NCI-H1930 (cell line): ENCODE data around the gene TXNRD2.
"Not testable (repeated sequence)": the region's sequence is repeated elsewhere in the genome, so short reads cannot be mapped to it uniquely, and the experiment has no call there.

Source experiments
- DNase-seq, 2 experiments: peaks; one replicate each; lab custom pipeline; 2025; lab: John Stamatoyannopoulos, UW

The TXNRD2 gene

DNA sequence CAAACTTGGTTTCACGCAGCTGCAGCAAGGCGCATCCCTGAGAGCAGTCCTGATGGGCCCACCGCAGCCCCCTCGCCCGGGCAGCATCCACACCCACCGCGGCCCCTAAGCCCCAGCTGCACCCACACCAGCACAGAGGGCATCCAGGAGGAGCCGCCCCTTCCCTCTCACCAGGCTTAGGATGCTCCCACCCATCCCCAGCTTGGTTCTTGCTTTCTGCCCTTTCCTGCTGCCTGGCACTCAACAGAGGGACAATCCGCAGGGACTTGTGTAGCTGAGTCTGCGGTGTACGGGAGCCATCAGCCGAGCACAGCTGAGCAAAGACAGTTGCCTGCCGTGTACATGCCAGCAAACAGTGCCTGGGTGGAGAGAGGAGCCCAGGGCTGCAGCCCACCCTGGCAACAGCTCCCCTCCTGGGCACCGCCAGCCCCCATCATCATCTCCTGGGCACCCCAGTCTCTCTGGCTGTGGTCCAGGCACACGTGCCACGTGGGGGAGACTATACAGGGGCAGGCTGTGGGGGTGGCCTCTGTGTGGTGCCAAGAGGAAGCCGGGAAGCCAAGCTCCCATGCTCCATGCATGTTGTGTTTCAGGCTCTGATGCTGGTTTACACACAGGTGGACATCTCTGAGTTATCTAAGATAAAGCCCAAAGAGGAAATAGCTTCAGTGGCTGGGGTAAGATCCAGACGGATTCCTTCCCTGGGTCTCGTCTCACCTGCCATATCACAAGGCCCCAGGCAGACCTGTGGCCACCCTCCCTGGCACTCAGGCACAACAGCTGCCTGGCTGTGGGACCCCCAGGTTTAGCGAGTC lies 50.9 kb downstream of the TXNRD2 start:
- no peak for DNase-seq

DNA sequence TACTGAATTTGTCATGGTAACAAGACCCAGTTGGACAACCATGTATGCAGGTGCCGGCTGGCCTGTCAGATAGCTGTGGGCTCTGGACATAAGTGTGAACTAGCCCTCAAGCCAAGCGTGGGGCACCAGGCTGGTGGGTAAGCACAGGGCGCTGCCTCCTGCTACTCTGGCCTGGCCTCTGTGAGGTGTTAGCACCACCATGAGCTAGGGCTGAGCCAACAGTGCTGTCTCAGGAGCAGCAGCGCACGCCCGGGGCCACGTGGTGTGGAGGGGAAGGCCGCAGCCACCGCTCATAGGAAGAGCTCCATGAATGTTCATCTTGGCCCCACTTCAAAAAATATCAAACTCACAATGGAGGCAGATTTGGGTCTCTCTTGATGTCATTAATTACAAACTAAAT lies 51.7 kb downstream of the TXNRD2 start:
- no peak for DNase-seq

DNA sequence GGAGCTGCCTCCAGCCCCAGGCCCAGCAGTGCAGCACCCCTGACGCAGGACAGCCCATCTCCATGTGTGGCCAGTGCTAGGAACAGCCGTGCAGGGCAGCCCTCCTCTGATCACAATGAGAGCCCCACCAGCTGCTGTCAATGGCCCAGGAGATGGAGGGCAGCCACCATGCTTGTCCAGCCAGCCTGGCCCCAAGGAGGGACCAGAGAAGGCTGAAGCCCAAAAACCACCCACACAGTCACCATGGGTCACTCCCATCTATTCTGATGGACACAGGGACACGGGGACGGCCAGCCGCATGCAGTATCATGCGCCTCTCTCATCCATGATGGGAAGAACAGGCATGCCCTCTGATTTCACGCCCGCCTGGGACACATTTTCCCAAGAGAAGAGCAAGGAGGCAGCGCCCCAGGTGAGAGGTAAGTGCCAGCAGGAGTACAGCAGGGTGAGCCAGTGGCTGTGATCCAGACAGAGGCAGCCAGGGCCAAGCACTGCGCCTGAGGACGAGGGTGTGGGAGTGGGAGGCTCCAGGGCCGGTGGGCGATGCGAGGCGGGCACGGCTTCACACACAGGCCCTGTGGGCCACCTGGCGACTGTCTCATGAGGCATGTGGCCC lies 53.4 kb downstream of the TXNRD2 start:
- no peak for DNase-seq

DNA sequence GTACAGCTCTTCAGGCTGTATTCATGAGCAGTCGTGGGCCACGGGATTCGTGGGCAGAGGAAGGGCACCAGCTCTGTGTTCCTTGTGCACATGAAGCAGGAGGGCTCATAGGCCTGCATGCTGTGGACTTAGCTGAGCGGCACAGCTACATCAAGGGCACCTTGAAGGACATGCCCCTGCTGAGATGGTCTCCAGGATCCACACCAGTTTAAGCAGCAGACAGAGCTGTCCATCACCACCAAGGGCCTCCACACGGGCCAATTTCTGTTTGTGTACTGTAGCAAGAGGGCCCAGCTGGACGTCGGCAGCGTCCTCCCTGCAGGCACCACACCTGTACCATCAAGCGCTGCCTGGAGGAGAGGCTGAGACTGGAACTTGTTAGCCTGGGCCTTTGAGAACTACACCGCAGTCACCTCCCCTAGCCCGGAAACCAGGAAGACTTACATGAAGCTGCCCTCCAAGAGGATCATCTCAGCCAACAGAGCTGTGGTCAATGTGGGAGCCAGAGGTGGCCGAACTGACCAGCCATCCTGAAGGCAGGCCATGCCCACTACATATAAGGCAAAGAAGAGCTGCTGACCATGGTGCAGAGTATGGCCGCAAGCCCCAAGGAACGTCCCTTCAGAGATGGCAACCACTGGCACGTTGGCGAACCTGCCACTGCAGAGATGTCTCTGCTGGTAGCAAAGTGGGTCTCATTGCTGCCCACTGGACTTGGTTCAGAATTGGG lies 54.2 kb downstream of the TXNRD2 start:
- DNase-seq, result no peak

DNA sequence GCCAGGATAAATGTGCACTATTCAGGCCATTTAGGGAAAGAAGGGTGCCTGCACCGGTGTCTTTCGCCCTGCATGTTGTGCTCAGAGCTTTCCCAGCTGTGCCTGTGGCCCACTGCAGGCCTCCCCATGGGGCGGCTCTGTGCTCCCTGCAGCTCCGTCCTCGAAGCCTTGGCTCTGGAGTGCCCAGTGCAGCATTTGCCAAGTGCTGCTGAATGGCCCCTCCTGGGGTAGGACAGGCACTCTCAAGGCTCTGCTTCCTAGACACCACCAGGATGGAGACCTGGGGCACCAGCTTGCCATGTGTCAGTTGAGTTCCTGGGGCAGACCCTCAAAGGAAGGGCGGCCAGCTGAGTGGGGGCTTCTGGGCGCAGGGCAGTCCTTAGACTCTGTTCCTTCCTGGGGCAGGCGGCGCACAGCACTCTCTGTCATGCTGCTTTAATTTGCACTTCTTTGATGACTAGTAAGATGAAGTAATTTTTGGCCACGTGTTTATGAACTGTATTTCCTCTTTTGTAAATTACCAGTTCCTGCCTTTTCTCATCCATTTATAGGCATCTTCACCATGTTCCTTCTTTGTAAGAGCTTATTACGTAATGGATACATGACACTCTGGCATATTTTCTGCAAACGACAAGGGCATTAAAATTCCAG lies 54.9 kb downstream of the TXNRD2 start:
- DNase-seq, result no peak

DNA sequence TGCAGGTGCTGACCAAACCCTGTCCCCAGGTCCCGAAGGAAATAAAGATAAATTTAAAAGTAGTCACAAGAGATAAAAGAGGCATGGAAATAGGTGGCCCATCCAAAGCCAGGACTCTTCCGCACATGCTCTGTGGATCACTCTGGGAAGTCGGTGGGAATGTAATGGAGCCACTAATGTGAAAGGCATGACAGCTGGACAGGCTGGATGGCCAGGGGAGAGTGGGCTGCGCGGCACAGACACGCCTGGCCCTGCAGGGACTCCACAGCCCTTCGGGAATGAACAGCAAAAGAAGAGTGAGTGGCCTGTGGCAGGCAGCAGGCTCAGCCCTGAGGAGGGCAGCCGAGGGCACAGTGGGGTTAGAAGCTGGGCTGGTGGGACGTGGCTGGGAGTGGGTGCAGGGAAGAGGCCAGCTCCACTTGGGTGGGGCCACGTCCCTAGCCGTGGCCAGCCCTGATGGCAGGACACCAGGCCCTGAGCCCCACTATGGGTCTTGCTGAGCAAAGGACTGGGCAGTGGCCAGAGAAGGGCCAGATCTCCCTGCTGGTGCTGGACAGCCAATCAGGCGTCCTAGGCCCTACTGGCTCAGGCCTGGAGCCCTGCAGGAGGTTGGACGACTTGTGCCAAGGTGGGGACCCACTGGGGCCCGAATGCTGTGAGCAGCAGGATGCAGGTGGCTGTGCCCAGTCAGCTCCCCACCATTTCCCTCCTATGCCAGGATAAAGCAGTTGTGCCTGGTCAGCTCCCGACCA lies 55.6 kb downstream of the TXNRD2 start:
- DNase-seq, result no peak

DNA sequence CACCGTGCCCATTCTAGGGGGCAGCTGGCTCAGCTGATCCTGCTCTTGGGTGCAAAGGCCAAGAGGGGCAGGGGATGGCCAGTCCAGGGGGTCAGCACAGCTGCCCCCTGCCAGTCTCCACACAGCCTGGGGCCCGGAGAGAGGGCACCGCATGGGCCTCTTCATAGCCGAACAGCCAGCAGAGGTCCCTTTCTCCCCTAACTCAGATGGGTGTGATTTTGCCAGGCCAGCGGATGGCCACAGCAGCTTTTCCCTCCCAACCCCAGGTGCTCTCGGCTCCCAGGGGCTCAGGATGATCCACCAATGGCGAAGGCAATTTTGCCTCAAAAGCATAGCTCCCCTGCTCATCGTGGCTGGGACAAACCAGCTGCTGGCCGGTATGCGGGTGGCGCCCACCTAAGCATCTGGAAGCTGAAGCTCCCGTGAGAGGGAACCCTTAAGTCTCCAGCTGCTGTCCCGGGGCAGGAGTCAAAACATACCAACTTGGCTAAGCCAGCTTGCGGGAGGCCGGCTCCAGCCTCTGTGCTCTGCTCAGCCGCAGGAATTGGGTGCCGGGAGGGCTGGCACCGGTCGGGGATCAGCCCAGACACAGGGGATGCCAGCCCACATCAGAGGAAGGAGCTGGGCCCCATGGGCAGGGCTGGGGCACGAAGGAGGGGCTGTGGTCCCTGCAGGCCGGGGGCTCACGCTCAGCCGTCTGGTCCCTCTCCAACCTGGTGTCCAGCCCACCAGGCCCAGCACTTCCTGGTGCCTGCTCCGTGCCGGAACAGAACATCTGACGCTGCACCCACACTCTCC lies 56.5 kb downstream of the TXNRD2 start:
- DNase-seq, result no peak

DNA sequence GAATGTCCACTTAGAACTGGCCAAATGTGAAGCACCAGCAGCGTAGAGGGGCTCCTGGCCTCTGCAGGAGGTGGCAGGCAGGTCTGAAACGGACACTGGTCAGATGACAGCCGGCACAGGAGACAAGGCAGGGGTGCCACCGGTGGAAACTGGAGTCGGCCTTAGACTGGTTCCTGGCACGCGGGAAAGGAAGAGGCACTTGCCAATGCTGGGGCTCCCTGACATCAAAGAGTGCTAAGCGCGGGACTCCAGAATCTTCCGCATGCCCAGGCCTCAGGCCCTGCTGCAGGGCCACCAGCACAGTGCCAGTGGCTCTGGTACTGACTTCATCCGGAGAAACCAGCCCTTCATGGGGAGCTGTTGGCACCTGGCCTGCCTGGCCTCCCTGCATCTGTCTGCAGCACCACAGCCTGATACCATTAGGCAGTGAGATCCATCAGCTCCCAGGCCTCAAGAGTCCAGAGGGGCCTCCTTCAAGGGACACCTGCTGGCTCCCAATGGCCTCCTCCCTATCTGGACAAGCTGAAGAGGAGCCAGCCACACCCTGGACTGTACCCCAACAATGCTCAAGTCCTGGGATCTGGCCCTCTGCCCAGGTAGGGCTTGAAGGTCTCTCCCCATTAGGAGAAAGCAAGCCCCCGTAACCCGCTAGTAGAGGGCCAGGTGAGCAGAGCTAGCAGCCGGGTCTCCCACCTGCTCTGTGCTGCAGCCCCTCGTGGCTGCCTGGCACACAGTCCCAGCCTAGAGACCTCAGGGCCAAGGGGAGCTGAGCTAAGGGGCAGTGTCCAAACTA lies 57.3 kb downstream of the TXNRD2 start:
- DNase-seq, result no peak

DNA sequence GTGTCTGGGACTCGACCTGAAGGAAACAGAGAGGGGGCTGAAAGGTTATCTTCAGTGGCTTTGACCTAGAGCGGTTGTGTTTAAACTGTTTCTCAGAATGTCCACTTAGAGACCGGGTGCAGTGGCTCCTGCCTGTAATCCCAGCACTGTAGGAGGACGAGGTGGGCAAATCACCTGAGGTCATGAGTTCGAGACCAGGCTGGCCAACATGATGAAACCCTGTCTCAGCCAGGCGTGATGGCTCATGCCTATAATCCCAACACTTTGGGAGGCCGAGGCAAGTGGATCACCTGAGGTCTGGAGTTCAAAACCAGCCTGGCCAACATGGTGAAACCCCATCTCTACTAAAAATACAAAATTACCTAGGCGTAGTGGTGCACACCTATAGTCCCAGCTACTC lies 58.2 kb downstream of the TXNRD2 start:
- not testable (repeated sequence) for DNase-seq

DNA sequence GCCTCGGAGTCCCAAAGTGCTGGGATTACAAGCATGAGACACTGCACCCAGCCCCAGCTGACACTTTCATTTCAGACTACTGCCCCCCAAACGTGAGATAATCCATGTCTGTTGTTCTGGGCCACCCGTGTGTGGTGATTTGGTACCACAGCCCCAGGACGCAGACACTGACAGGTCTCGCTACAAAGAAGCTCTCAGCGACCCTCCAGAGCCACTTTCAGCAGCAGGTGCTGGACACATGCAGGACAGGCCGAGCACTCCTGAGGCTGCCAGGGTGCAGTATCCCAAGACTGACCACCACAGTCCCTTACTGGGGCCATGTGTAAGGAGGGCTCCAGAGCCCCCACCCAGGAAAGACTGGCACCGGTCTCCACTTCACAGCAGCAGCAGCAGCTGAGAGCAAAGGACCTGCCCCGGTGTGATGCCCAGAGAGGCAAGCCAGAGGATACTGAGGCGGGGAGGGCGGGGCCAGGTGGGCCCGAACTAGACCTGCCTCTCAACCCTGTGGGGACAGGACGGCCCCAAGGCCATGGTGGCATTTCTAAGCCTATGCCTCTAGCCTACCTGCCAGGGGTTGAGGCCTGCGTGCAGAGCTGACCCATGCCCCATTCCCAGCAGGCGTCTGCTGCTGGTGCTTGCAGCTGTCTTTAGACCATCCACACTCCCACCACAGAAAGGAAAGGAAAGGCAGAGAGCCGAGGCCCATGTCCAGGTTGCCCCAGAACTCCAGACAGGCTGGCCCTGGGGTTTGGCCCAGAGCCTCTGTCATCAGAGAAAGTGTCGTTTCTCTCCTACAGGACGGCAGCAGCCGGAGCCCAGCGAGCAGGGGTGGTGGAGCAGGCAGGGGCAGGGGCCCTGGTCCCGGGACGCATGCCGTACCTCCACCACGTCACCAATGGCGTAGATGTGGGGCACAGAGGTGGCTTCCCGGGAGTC lies 58.9 kb downstream of the TXNRD2 start:
- DNase-seq, result no peak

DNA sequence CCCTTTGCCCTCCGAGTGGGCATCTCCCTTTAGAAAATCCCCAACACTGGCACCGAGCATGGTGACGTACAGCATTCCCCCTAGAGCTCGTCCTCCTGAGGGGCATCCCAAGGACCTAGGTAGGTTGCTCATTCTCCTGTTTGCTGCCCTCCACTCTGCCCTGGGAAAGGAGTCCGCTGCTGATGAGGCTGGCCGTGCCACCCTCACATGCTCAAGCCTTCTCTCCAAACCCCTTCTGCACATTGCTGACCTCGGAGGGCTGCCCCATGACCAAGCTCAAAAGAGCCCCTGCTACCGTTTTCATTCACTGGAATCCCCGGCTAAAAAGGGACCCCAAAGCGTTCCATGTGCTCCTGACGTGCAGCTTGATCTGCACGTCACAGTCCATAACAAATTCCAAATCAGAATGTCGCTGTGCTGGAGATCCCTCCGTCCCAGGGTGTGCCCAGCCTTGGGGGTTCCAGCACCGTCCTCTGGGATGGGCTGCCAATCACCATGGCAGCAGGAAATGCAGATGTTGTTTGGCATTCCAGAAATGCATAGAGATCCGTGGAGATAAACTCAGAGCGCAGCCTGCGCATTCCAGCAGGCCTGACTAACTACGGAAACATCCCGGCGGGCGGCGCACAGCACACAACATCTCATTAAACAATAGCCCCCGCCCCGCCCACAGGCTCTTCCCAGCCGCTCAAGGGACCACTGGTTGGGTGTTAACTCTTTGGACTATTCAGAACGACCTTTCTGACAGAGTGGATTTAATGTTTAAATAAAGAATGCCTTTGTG lies 60.6 kb downstream of the TXNRD2 start:
- no peak for DNase-seq

DNA sequence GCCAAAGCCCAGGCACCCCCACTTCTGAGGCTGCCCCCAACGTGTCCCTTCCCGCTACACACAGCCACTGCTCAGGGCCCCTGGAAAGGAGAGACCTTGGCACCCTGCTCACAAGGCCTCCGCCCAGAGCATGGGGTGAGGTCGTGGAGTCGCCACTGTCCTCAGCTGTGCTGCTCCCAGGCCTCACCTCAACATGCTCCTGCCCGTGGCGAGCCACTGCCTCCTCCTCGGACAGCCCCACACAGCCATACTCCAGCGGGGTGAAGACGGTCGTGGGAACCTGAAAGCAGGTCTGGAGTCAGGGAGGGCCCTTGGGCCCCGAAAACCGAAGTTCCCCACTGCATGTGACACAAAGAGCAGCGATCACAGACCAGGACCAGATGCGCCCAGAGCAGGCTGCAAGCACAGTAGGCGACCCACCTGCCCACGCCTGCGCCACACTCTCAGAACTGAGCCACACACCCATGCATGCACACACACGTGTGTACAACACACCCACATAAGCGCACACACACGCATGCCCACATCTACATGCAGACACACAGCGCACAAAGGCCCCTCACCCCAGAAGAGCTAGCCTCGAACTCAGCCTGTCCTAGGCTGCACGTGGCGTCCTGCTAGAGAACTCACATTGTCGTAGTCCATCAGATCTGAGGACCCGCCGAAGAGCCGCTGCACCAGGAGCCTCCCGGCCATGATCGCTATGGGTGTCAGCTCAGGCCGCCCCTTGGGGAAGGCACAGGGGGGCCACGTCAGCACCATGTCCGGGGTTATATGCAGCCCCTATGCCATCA lies 61.4 kb downstream of the TXNRD2 start:
- DNase-seq, result no peak

DNA sequence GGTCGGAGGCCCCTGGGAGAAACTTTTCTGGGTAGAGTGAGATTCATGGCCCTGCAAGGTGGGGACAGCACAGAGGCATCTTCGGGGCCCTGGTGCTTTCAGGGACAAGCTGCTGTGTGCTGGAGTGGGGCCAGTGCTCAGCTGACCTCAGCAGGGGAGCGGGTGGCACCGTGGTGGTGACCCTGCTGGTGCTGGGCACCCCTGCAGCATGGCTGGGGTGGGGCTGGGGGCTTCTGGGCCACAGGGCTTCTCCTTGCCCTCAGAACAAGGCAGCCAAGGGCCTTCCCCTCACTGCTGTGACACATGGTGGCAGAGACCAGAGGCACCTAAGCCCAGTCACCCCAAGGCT lies 62.0 kb downstream of the TXNRD2 start:
- DNase-seq, result no peak

DNA sequence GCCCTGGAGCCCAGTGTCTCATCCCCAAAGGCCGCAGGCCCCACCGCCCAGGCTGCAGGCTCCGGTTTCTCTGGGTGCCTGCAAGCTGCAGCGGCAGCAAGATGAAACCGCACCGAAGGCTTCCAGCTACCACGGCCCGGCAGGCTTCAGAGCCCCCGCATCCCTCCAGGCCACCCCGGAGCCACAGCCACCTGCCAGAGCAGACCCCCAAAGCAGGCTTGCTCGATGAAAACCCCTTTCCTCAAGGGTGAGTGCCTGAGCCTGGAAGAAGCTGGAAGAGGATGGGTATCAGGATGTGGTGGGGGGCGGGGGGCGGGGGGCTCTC lies 62.4 kb downstream of the TXNRD2 start:
- DNase-seq, result no peak

DNA sequence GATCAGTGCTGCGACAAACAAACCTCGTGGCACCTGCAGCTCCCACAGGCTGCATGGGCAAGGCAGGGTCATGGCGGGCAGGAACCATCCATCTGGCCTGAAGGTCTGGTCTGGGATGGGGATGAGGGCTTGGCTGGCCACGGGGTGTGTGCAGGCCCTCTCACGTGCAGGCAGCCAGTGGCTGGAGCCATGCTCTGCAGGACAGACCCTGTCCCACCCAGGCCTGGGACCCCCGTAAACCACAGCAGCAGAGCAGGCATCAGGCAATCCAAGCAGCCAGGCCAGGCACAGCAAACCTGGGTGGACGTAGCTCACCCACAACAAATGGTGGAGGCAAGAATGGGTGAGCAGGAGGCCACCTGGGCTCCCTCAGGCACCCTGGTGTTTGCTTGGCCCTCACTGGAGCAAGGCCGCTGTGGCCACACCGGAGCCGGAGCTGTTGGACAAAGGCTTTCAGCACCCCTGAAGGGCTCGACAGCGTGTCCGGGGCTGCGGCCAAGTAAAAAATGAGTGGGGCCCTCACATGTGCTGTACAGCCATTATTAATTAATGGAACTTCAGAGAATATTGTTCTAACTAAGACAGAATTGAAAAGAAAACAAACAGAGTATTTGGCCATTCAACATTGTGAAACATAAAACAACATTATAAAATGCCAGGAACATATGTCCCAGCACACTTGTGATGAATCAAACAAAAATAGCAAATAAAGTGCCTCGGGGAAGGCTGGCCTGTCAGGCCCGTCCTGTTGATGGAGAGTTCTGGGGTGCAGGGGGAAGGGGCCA lies 63.0 kb downstream of the TXNRD2 start:
- DNase-seq, result no peak

DNA sequence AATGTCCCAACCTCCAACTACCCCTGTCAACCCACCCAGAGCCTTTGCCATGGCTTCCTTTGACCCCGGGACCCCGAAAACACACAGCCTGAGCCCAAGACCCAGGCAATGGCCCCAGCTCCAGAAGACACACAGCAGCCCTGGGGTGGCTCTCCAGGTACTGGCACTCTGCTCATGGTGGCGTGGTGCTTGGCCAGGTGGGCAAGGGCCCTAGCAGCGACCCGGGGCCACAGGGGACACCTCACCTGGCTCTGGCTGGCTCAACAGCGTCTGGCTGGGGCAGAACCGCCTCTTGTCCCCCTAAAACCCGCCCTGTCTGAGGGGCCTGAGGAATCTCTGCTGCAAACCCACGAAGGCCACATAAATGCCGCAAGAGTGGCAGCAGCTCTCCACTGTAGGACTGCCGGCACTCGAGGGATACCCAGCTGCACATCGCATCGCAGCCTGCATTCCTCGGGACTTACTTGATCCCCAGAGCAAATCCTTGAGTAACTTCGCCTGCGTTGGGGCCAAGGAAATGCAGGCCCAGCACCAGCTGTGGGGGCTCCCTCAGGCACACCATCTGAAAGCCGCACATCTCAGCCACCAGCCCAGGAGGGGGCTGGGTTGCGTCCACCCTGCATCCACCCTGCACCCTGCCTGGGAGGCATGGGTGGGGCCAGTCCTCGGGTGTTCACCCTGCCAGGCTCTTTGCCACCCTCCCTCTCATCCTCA lies 63.8 kb downstream of the TXNRD2 start:
- DNase-seq, result no peak
